ENCODE measurements around the gene BAHD1.

DNA sequence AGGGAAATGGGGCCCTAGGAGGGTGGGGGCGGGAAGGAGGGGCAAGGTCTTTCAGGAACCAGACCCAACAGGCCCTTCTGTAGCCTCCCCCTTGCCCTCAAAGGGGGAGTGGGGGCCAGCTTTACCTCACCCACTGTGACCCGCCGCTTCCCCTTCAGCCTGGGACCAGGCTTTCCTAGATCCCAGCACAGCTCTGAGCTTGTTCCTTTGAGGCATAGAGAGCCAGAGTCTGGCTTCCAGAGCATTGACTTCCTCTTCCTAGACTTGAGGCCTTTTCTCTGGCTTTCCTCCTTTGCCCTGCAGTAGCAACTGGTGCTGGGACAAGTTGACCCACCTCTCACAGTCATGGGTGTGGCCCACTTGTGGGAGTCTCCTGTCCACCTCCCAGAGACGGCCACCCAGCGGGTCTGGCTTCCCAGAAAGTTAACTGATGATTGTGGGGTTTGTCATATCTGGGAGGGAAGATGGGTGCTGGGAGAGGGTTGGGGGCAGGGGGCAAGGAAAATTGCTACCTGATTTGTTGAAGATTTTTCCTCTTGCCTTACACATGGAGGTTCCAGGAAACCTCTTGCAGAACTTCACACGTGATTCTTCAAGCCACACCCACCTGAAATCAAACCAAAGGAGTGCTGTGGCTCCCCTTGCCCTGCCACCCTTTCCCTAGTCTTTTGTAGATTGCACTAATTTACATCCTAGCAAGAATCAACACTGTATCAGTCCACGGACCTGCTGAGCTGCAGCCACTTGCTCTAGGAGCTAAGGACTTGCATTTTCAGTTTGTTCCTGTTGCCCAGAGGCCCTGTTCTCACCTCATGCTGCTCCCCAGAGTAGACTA is 25.9 kb downstream of the BAHD1 start:
- TF ChIP-seq CTCF (IDR thresholded peaks at IDR 0.05): no peak
- TF ChIP-seq POLR2A (IDR thresholded peaks at IDR 0.05): no peak
